ENCODE measurements around the gene ZBTB17. TPM values are rescaled to one million over a fixed set of nuclear protein-coding genes. Genes with fewer than 3 reads are reported as not detected.

The ZBTB17 gene
- total RNA-seq, 1 donor from 2014 or later, result 24.1 TPM

DNA sequence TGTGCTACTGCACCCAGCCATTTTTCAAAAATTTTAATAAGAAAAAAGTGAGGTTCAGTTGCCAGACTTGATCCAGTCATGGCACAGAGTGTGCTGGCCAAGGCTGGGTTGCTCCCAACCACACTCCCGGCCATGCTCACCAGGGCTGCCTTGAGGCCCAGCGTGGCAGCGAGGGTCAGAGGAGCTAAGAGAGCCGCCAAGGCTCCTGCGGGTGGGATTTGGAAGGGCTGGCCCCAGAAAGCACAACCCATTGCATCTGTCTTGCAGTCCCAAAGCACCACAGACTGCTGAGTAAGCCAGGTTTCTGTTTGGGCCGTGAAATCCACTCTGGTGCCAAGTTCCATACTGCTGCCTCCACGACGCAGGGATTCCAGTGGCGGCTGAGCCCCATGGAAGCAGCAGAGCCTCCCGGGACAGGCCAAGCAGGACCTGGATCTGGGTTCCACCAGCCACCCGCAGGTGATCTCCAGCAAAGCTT lies 22.6 kb downstream of the ZBTB17 start:
- Histone ChIP-seq H3K27me3 (ENCODE audit: control insufficient read depth, insufficient read depth, low read length) (no peaks in the 10 kb centered on the region), H3K4me3 (ENCODE audit: low read depth, low read length) (no peak overlapping the region), H3K36me3 (ENCODE audit: control insufficient read depth, insufficient read depth, low read length) (no peaks in the 10 kb centered on the region)
- DNase-seq (ENCODE audit: low read depth), result no peak
- TF ChIP-seq, protein P1, sequence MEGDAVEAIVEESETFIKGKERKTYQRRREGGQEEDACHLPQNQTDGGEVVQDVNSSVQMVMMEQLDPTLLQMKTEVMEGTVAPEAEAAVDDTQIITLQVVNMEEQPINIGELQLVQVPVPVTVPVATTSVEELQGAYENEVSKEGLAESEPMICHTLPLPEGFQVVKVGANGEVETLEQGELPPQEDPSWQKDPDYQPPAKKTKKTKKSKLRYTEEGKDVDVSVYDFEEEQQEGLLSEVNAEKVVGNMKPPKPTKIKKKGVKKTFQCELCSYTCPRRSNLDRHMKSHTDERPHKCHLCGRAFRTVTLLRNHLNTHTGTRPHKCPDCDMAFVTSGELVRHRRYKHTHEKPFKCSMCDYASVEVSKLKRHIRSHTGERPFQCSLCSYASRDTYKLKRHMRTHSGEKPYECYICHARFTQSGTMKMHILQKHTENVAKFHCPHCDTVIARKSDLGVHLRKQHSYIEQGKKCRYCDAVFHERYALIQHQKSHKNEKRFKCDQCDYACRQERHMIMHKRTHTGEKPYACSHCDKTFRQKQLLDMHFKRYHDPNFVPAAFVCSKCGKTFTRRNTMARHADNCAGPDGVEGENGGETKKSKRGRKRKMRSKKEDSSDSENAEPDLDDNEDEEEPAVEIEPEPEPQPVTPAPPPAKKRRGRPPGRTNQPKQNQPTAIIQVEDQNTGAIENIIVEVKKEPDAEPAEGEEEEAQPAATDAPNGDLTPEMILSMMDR (IDR thresholded peaks at IDR 0.05; ENCODE audit: insufficient read depth, low read length, poor library complexity, severe bottlenecking), result no peak

DNA sequence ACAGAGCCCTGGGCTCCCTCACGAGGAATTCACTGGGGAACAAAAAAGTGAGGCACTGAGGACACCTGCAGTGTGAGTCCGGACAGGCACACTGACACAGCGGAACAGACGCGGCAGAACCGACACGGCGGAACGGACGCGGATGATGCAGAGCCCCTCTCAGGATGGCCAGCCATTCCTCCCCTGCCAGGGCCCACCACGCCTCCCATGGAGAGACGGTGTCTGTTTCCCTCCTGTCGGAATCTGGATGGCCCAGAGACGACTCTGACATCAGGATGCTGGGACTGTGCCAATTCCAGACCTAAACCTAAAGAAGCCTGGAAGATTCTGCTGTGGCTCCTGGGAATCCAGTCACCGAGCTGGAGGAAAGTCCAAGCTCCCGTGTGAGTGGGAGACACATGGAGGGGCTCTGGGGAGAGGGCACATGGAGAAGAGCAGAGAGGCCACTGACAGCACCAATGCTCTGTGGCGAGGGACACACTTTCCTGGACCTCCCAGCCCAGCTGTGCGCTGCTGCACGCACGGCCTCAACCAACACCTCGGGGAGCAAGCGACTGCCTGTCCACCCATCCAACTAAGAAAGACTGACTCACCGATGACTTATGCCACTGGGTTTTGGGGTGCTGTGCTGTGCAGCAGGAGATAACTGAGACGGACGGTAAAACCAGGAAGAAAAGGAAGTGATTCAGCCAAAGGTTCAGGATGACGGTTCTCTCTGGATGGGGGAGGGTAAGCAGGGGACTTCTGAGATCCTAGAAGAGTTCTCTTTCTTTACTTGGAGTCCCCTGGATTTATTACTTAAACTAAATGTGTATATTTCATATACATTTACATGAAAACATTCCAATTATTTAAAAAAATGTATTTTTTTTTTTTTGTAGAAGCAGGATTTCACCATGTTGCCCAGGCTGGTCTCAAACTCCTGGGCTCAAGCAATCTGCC lies 23.3 kb downstream of the ZBTB17 start:
- TF ChIP-seq, protein P1 (IDR thresholded peaks at IDR 0.05; ENCODE audit: insufficient read depth, low read length, poor library complexity, severe bottlenecking), result peak; percentile 8
- no peak overlapping the region for H3K4me3 ChIP-seq (ENCODE audit: low read depth, low read length)
- no peaks in the 10 kb centered on the region for H3K27me3 ChIP-seq (ENCODE audit: control insufficient read depth, insufficient read depth, low read length)
- peak; percentile 93 for DNase-seq (ENCODE audit: low read depth)
- peaks cover 1% of the 10 kb centered on the region for H3K36me3 ChIP-seq (ENCODE audit: control insufficient read depth, insufficient read depth, low read length)

DNA sequence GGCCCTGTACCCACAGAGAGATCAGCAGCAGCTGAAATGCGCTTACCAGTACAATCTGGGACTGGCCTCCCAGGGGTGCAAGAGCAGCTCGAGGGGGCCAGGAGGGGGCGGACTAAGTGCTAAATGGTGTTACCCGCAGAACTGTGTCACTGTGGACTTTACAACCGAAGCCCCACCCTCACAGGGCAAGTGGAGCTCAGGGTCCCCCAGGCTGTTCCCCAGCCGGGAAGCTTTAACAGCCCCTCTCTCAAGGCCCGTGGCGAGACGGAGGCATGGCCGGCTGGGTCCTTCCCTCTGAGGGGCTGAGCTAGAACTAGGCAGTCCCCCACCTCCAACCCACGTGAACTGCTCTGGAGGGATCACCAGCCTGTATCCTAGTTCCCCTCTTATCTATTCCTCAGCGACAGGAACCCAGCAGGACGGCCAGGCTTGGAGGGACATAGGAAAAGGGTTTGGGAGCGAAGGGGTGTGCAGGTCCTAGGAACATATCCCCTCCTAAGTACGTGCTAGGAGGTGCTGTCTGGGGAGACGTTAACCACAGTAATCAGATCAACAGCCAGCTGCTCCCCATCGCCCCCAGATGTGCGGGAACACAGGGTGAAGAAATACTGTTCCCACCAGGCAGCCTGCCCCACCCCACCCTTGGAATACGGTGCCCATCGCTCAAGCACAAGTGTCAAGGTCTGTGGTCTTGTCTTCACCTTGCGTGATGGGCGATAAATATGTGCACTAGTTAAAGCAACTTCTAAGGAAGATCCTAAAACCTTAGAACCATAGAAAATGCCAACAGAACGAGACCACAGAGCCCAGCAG lies 24.4 kb downstream of the ZBTB17 start:
- Histone ChIP-seq H3K36me3 (ENCODE audit: control insufficient read depth, insufficient read depth, low read length) (peaks cover 3% of the 10 kb centered on the region), H3K4me3 (ENCODE audit: low read depth, low read length) (no peak overlapping the region), H3K27me3 (ENCODE audit: control insufficient read depth, insufficient read depth, low read length) (no peaks in the 10 kb centered on the region)
- TF ChIP-seq, protein P1 (IDR thresholded peaks at IDR 0.05; ENCODE audit: insufficient read depth, low read length, poor library complexity, severe bottlenecking), result no peak
- DNase-seq (ENCODE audit: low read depth), result no peak

DNA sequence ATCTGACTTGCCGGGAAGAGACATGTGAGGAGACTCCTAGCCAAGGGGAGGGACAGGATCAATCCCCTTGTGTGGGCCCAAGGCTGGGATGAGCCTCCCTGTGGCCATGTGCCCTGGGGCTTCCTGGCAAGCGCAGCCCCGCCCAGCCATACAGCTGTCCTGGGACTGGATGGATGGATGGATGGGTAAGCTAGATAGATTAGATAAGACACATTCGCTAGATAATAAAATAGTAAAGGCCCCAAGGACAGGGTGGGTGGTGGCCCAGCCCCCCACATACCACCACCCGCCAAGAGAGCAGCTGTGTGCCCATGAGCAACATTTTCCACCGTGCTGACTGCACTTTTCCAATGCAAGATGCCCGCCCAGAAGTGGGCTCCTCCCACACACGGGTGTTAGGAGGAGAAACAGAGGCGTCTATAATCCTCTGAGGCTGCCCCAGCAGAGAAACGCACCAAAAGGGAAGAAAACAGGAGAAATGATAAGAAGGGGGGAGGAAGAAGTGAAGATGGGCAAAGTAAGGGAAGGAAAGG lies 25.1 kb downstream of the ZBTB17 start:
- Histone ChIP-seq H3K36me3 (ENCODE audit: control insufficient read depth, insufficient read depth, low read length) (peaks cover 3% of the 10 kb centered on the region), H3K4me3 (ENCODE audit: low read depth, low read length) (no peak overlapping the region), H3K27me3 (ENCODE audit: control insufficient read depth, insufficient read depth, low read length) (no peaks in the 10 kb centered on the region)
- TF ChIP-seq, protein P1 (IDR thresholded peaks at IDR 0.05; ENCODE audit: insufficient read depth, low read length, poor library complexity, severe bottlenecking), result no peak
- no peak for DNase-seq (ENCODE audit: low read depth)

DNA sequence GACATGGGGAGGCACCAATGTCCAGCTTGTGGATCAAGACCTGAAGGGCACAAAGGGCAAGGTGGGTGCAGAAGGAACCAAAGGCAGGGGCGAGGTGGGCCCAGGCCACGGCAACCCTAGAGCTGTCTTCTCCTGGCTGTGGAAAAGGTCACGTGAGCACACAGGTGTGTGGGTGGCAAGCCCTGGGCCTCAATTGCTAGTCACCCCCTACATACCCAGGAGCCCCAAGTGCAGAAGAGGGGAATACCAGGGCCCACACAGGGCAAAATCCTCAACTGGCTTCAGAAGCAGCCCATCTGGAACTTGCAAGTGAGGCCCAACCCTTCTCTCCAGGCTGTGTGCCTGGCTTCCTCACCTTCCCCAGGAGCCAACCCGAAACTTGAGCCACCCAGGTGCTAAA lies 25.6 kb downstream of the ZBTB17 start:
- Histone ChIP-seq H3K27me3 (ENCODE audit: control insufficient read depth, insufficient read depth, low read length) (no peaks in the 10 kb centered on the region), H3K4me3 (ENCODE audit: low read depth, low read length) (no peak overlapping the region), H3K36me3 (ENCODE audit: control insufficient read depth, insufficient read depth, low read length) (peaks cover 3% of the 10 kb centered on the region)
- TF ChIP-seq, protein P1 (IDR thresholded peaks at IDR 0.05; ENCODE audit: insufficient read depth, low read length, poor library complexity, severe bottlenecking), result no peak
- DNase-seq (ENCODE audit: low read depth), result no peak

All from kidney epithelial cell (primary cell).